Fibroblast of skin of back (primary cell): ENCODE data around the gene PPAN.

ENCODE experiments used
- DNase-seq: peaks from one replicate; pipeline ENCODE4 v3.0.0-alpha.2; 2013

PPAN gene

GRCh38 chr19:10092648-10093294 is 13.4 kb upstream of the PPAN start:
- no peak for DNase-seq

GRCh38 chr19:10093295-10094186 is 12.6 kb upstream of the PPAN start:
- no peak for DNase-seq

GRCh38 chr19:10095622-10095947 is 10.6 kb upstream of the PPAN start:
- DNase-seq = no peak

DNA sequence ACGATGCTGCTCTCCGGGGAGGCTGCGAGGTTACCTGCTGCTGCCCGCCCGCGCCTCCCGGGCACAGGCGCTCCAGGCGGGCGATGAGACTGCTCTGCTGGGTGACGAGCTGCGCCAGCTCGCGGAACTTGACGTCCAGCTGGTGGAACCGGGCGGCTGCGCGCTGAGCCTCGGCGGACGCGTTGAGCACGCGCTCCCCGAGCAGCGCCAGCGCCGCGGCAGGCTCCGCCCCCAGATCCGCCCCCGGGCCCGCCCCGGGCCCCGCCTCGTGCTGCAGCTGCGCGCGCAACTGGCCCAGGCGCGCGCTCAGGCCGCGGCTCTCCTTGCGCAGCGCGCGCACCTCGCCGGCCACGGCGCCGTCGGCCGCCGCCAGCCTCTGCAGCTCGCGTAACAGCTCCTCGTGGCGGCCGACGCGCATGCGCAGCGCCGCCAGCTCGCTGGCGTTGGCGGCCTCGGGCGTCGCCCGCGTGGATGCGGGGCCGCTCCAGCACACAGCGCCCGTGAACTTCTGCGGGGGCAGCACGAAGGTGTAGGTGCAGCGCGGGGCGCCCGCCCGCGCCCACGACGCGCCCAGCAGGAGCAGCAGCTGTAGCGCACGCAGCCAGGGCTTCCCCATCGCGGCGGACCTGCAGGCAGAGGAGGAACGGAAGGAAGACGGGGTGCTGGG is 10.1 kb upstream of the PPAN start:
- peak; percentile 89 for DNase-seq

DNA sequence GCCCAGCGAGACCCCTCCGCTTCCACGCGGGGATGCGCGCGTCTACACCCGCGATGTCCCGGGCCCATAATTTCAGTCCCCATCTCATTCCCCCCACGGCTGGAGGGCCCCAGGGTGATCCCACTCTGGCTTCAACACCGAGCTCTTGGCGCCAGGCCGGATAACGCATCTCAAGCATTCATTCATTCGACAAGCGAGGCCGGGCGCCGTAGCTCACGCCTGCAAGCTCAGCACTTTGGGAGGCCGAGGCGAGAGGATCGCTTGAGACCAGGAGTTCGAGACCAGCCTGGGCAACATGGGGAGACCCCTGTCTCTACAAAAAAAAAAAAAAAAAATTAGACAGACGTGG is 9.6 kb upstream of the PPAN start:
- DNase-seq = no peak

GRCh38 chr19:10100163-10100785 is 5.9 kb upstream of the PPAN start:
- DNase-seq = no peak

GRCh38 chr19:10102787-10103236 is 3.4 kb upstream of the PPAN start:
- DNase-seq = no peak

DNA sequence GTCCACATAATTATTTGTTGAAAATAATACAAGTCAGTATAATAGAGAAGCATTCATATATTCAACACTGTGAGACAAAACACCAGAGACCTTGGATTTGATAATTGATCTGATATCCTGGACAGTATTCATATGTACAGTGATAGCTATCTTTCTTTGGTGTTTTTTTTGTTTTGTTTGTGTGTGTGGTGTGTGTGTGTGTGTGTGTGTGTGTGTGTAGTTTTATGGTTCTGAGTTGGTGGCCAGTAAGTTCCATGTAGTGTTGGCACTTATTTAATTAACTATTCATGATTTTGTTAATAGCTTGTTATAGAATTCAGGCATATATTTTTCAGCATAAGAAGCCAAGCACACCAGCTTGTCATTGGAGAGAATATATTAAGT is 2.0 kb upstream of the PPAN start:
- DNase-seq = no peak

GRCh38 chr19:10104665-10105508 is 1.3 kb upstream of the PPAN start:
- no peak for DNase-seq

DNA sequence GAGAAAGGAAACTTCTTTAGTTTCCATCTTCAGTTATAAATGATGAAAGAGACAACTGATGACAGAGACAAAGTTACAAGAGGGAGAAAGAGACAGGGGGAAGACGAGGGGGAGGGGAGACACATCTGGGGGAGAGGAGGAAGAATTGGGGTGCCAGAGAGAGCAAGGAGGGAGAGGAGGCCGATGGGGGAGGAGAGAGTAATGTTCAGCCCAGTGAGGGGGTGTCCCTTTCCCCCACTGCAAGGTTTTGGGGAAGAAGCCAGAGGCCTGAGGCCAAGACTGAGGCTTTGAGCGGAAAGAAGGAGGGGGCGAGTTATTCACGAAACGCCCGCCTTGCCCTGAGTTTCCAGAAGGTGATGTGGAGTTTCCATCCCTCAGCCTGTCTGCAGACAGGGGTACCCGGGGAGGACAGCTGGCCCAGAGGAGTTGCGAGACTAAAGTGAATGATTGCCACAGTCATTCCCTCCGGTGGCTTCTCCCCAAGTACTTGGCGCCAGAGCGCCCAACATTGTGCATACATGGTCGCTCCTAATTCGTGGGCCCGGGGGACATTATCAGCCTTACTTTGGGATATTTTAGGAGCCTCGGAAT is 558 bp upstream of the PPAN start:
- no peak for DNase-seq

- no peak for DNase-seq
Observed at GRCh38 chr19:10107254-10107653, 1.1 kb downstream of the PPAN start.

- no peak for DNase-seq
Observed at GRCh38 chr19:10107817-10108367, 1.7 kb downstream of the PPAN start.

DNA sequence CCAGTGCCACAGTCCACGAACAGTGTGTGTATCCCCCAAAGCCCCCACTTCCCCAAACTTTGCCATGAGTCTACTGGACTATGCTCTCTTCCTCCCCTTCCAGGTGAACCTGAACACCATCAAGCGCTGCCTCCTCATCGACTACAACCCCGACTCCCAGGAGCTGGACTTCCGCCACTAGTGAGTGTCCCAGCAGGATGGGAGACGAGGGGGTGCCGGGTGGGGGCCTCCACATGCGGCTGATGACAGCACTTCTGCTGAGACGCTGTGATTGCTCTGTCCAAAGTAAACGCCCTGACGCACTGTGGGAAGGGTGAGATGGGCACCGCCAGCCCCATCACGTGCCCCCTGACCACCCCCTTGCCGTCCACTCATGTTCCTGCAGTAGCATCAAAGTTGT is 3.4 kb downstream of the PPAN start:
- no peak for DNase-seq

GRCh38 chr19:10110076-10110971 is 4.2 kb downstream of the PPAN start:
- no peak for DNase-seq

- no peak for DNase-seq
Observed at GRCh38 chr19:10110972-10111317, 4.8 kb downstream of the PPAN start.

- no peak for DNase-seq
Observed at GRCh38 chr19:10111405-10111811, 5.2 kb downstream of the PPAN start, which contains the start of gene P2RY11. Gene P2RY11 (plus strand): TSS chr19:10111693. CDS start chr19:10111722, 29 bp downstream.

GRCh38 chr19:10112037-10112761 is 6.0 kb downstream of the PPAN start:
- no peak for DNase-seq

DNA sequence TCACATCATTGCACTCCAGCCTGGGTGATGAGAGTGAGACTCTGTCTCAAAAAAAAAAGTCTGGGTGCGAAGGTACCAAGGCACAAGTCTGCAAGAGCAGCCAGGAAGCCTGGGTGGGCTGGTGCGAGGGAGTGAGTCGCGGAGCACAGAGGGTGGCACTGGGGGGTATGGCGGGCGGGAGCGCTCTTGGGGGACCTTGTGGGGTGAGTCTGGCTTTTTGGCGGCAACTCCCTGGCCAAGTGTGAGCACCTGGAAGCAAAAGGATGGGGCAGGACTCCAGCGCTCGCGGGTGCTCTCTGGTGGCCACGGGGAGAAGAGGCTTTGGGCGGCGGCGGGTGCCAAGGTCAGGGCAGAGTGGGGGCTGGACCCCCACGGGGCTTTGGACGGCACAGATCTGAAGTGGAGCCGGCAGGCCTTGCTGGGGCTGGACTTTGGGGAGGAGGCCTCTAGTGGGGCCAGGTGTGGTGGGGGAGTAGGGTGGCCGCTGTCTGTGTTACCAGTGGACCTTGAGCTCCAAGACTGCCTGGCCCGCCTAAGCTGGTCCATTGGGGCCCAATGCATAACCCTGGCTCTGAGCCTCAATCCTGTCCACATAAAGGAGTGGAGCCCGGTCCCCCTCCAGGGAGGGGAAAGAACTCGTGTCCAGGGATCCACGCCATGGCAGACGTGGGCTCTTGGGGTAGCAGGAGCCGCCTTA is 6.9 kb downstream of the PPAN start:
- DNase-seq = peak; percentile 37

- no peak for DNase-seq
Observed at GRCh38 chr19:10113592-10113963, 7.4 kb downstream of the PPAN start.
